CD14-positive monocyte (primary cell): ENCODE measurements around the gene CEP85L. TPM values are rescaled to one million over a fixed set of nuclear protein-coding genes. Genes with fewer than 3 reads are reported as not detected.

ENCODE experiments used
- DNase-seq, 3 donors: peaks; one replicate each; pipeline ENCODE4 v3.0.0-alpha.2; 2011 to 2022
- H2AFZ ChIP-seq: 2 replicates; pipeline ENCODE4 v1.6.0; 2012; ENCODE audit warnings: mild to moderate bottlenecking, low read depth, low read length, inconsistent platforms; ENCODE audit not compliant: insufficient read depth, poor library complexity, severe bottlenecking
- H3K27ac ChIP-seq, 2 donors: 1 replicate in 1 of 2; 2 replicates in 1 of 2; pipeline ENCODE4 v1.5.1; 2012 to 2013; ENCODE audit warnings: low read length in 2 of 2, control low read depth in 1 of 2, inconsistent platforms in 1 of 2, low read depth in 1 of 2, mild to moderate bottlenecking in 1 of 2
- H3K27me3 ChIP-seq, 2 donors: one replicate each; pipeline versions ENCODE4 v1.6.0 to v1.6.1; 2011 to 2013; ENCODE audit warnings: low read length in 2 of 2; ENCODE audit not compliant: control insufficient read depth in 2 of 2, insufficient read depth in 2 of 2
- H3K36me3 ChIP-seq, 2 donors: replicated peaks in 1 of 2; 1 replicate in 1 of 2; 2 replicates in 1 of 2; pipeline versions ENCODE4 v1.5.1 to v1.6.1; 2012 to 2013; ENCODE audit warnings: low read length in 2 of 2, control low read depth in 1 of 2, inconsistent platforms in 1 of 2, mild to moderate bottlenecking in 1 of 2; ENCODE audit not compliant: insufficient read depth in 2 of 2, control insufficient read depth in 1 of 2
- H3K4me1 ChIP-seq, 2 donors: 1 replicate in 1 of 2; 2 replicates in 1 of 2; pipeline versions ENCODE4 v1.5.1 to v1.6.1; 2012 to 2013; ENCODE audit warnings: low read length in 2 of 2, control low read depth in 1 of 2, inconsistent platforms in 1 of 2, mild to moderate bottlenecking in 1 of 2, moderate library complexity in 1 of 2; ENCODE audit not compliant: insufficient read depth in 2 of 2, control insufficient read depth in 1 of 2
- H3K4me2 ChIP-seq: replicated peaks from 2 replicates; pipeline ENCODE3; 2012; ENCODE audit warnings: low read length, moderate library complexity, mild to moderate bottlenecking; ENCODE audit not compliant: poor library complexity, severe bottlenecking; ENCODE audit errors: extremely low read depth
- H3K4me3 ChIP-seq, 3 experiments: fragments of 200-600 bp in 1 of 3; sonication (generic) in 1 of 3; replicated peaks in 1 of 3; 1 replicate in 2 of 3; 2 replicates in 1 of 3; pipeline ENCODE4 v1.5.1; 2011 to 2013; ENCODE audit warnings: low read length in 3 of 3, mild to moderate bottlenecking in 3 of 3, control low read depth in 2 of 3, low read depth in 2 of 3, inconsistent platforms in 1 of 3, moderate library complexity in 1 of 3
- H3K79me2 ChIP-seq: 2 replicates; pipeline ENCODE4 v1.6.0; 2012; ENCODE audit warnings: mild to moderate bottlenecking, control low read depth, inconsistent platforms, low read length, moderate library complexity; ENCODE audit not compliant: insufficient read depth
- H3K9ac ChIP-seq: 2 replicates; pipeline ENCODE4 v1.6.0; 2017; ENCODE audit warnings: low read length, mild to moderate bottlenecking; ENCODE audit not compliant: insufficient read depth, poor library complexity, severe bottlenecking
- H3K9me3 ChIP-seq, 2 donors: replicated peaks in 1 of 2; 1 replicate in 1 of 2; 2 replicates in 1 of 2; pipeline versions ENCODE4 v1.5.1 to v1.6.1; 2012 to 2013; ENCODE audit warnings: low read length in 2 of 2, control low read depth in 1 of 2; ENCODE audit not compliant: control insufficient read depth in 1 of 2, insufficient read depth in 1 of 2
- H4K20me1 ChIP-seq: 2 replicates; pipeline ENCODE4 v1.6.0; 2012; ENCODE audit warnings: mild to moderate bottlenecking, low read length, control low read depth, moderate library complexity; ENCODE audit not compliant: insufficient read depth
- H3K27ac Mint-ChIP-seq, 7 donors: one replicate each; pipeline ENCODE4 v1.8.0; 2020; ENCODE audit warnings: mild to moderate bottlenecking in 7 of 7, mixed read lengths in 7 of 7, moderate library complexity in 6 of 7, inconsistent platforms in 2 of 7
- H3K27me3 Mint-ChIP-seq, 3 donors: one replicate each; pipeline ENCODE4 v1.8.0; 2021 to 2022; ENCODE audit warnings: low read depth in 3 of 3, mild to moderate bottlenecking in 3 of 3, mixed read lengths in 3 of 3, moderate library complexity in 3 of 3, inconsistent platforms in 1 of 3
- H3K36me3 Mint-ChIP-seq, 2 donors: one replicate each; pipeline ENCODE4 v1.8.0; 2020; ENCODE audit warnings: mixed read lengths in 2 of 2, inconsistent platforms in 1 of 2, mild to moderate bottlenecking in 1 of 2
- H3K4me1 Mint-ChIP-seq: one replicate; pipeline ENCODE4 v1.8.0; 2020; ENCODE audit warnings: mild to moderate bottlenecking, mixed read lengths
- H3K4me3 Mint-ChIP-seq, 2 donors: one replicate each; pipeline ENCODE4 v1.8.0; 2020; ENCODE audit warnings: mild to moderate bottlenecking in 2 of 2, mixed read lengths in 2 of 2, moderate library complexity in 1 of 2
- H3K9me3 Mint-ChIP-seq, 7 donors: one replicate each; pipeline ENCODE4 v1.8.0; 2020 to 2022; ENCODE audit warnings: mixed read lengths in 7 of 7, mild to moderate bottlenecking in 6 of 7, moderate library complexity in 6 of 7, inconsistent platforms in 2 of 7
- CTCF ChIP-seq: fragments of 200-600 bp; IDR thresholded peaks from one replicate; pipeline ENCODE4 v1.8.0; 2022; ENCODE audit warnings: antibody characterized with exemption, mild to moderate bottlenecking
- WGBS: methylation state at CpG from one replicate; pipeline ENCODE4 v1.1.5; 2013; ENCODE audit warnings: missing lambda C conversion rate; ENCODE audit not compliant: insufficient coverage; 5-methylcytosine and 5-hydroxymethylcytosine counted together
- intact Hi-C, 2 donors: fragments of 100-400 bp; cut with micrococcal nuclease; formaldehyde crosslinking; loops; one replicate each; pipeline versions ENCODE4 v1.15.0 to v1.15.1; 2023
- polyA plus RNA-seq, 3 donors: library from polyadenylated mRNA; depleted of rRNA in 1 of 3; unstranded in 2 of 3; stranded (reverse) in 1 of 3; fragments of 300-500 nt in 2 of 3; fragments of >200 nt in 1 of 3; fragmentation: Illumina TruSeq in 2 of 3; gene quantifications; 1 replicate in 2 of 3; 2 replicates in 1 of 3; pipeline ENCODE4 v1.2.3, GENCODE V29; 2012 to 2021

Gene CEP85L
- polyA plus RNA-seq, 3 donors, result 14.9 to 38.3 (median 19.6) TPM

GRCh38 chr6:118473266-118473665, 178.1 kb downstream of the CEP85L start:
- no peak for TF ChIP-seq CTCF
- Histone ChIP-seq H3K4me1 (no peaks in the 10 kb centered on the region), H3K9ac (no peak overlapping the region), H4K20me1 (no peaks in the 10 kb centered on the region), H3K36me3 (peaks cover 21 to 46% of the 10 kb centered on the region in 2 donors), H3K9me3 (no peaks in the 10 kb centered on the region), H3K4me2 (no peak overlapping the region), H3K79me2 (no peaks in the 10 kb centered on the region), H3K27me3 (no peaks in the 10 kb centered on the region), H3K4me3 (no peak overlapping the region), H3K27ac (no peak overlapping the region), H2AFZ (no peak overlapping the region)
- no peak overlapping the region for H3K4me3 Mint-ChIP-seq
- no peaks in the 10 kb centered on the region for H3K9me3 Mint-ChIP-seq
- H3K27me3 Mint-ChIP-seq, result no peaks in the 10 kb centered on the region
- H3K27ac Mint-ChIP-seq, result peak overlapping the region in 2 of 7 donors; percentile 3 to 14
- H3K36me3 Mint-ChIP-seq, result peaks cover 39 to 42% of the 10 kb centered on the region in 2 donors
- no peaks in the 10 kb centered on the region for H3K4me1 Mint-ChIP-seq
- intact Hi-C loops, result no loop called here
- no peak for DNase-seq

- Histone ChIP-seq H3K4me1 (no peaks in the 10 kb centered on the region), H3K27me3 (no peaks in the 10 kb centered on the region), H3K4me3 (no peak overlapping the region), H3K79me2 (no peaks in the 10 kb centered on the region), H4K20me1 (no peaks in the 10 kb centered on the region), H3K9ac (no peak overlapping the region), H2AFZ (no peak overlapping the region), H3K9me3 (no peaks in the 10 kb centered on the region), H3K4me2 (no peak overlapping the region), H3K36me3 (peaks cover 46 to 60% of the 10 kb centered on the region in 2 donors), H3K27ac (no peak overlapping the region)
- Mint-ChIP-seq H3K27ac (no peak overlapping the region), H3K4me1 (no peaks in the 10 kb centered on the region), H3K9me3 (no peaks in the 10 kb centered on the region), H3K36me3 (peaks cover 62 to 66% of the 10 kb centered on the region in 2 donors), H3K4me3 (no peak overlapping the region), H3K27me3 (no peaks in the 10 kb centered on the region)
- TF ChIP-seq CTCF, result no peak
- DNase-seq, result no peak
- intact Hi-C loops, result no loop called here
- WGBS, result 80% methylated on average over 1 of the region's 4 CpGs
These were observed 181.9 kb downstream of the CEP85L start for GRCh38 chr6:118469468-118469867.
